GM18511 (cell line): Measurements from ENCODE around the gene NPAS2.

Source experiments
- ATAC-seq: cut with Tn5 transposase; IDR thresholded peaks from one replicate; pipeline ENCODE4 v1.9.1; 2021; ENCODE audit warnings: mild to moderate bottlenecking, moderate library complexity; ENCODE audit not compliant: unreplicated experiment

NPAS2 gene

DNA sequence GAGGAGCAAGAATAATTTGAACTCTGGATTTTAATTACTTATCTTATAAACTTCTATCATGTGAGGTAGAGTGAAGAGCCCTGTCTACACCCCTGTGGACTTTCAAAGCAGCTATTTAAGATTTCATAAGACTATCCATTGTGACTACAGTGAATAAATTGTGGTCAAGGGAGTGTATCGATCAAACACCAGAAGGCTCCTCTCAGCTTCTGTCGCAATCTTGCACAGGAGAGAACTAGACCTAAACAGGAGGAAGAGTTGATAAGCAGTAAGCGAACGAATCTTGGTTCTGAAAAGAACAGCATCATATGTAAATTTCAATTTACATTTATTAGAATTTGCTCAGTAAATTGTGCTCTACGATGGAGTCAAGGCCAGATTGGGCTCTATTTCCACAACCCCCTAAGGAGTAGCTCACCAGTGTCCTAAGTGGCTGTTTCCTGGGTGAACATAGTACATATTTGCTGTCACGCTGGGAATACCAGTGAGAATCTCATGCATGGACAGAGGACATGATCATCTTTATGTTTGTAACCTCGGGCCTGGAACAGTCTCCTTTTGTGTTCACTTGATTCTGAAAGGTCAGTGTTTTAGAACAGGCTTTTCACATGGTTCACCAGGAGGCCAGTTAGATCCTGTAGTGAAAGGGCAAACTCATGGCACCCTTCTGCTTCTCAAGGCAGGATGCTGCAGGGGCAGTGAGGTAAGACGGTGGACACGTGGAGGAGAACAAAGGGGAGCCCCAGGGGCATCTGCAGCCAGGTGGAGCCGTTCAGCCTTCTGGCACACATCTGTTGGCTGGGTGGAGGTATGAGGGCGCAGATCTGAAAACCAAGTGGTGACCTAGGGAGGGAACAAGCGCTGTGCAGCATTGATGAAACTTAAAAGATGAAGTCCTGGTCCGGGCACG is 33.3 kb downstream of the NPAS2 start:
- ATAC-seq: no peak

GRCh38 chr2:100853909-100854810 is 34.2 kb downstream of the NPAS2 start:
- no peak for ATAC-seq

DNA sequence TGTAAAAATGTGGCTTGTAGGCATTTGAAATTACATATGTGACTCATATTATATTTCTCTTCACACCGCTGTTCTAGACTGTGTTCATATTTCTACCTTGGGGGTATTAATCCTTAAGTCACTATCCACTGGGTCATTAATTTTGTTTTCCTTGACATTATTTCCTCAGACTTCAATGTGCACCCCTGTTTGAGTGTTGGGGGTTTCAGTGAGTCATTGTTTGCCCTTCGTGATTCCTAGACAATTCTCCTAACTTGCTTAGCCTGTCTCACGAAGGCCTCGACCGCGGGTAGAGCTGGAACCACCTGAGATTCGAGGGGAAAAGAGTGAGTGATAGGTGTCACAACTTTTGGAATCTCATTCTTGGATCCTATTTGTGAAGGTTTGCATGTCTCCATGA is 35.1 kb downstream of the NPAS2 start:
- ATAC-seq: no peak

- no peak for ATAC-seq
Measured at GRCh38 chr2:100855606-100856005, 35.7 kb downstream of the NPAS2 start.

GRCh38 chr2:100856732-100857131 is 36.8 kb downstream of the NPAS2 start:
- ATAC-seq: no peak

- no peak for ATAC-seq
Measured at GRCh38 chr2:100857341-100857740, 37.4 kb downstream of the NPAS2 start.

GRCh38 chr2:100857915-100858314 is 38.0 kb downstream of the NPAS2 start:
- no peak for ATAC-seq

GRCh38 chr2:100859902-100860301 is 40.0 kb downstream of the NPAS2 start:
- ATAC-seq: no peak

DNA sequence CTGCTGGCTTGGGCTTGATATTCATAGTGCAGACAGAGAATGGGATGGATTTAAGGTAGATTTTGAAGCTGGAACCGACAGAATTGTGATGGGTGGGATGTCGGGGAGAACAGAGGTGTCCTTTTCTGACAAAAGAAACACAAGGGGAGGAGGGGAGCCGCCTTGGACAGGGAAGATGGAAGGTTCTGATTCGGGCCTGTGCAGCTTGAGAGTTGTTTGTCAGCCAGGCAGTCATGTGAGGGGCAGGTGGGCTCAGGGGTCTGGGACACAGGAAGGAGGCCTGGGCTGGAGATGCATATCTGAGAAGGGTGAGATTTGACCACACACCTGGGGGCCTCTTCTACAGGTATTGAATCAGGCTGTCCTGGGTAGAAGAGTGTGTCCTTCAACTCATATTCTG is 41.4 kb downstream of the NPAS2 start:
- ATAC-seq: no peak

GRCh38 chr2:100862081-100862480 is 42.1 kb downstream of the NPAS2 start:
- no peak for ATAC-seq

- ATAC-seq: no peak
Measured at GRCh38 chr2:100865816-100866460, 46.0 kb downstream of the NPAS2 start.

DNA sequence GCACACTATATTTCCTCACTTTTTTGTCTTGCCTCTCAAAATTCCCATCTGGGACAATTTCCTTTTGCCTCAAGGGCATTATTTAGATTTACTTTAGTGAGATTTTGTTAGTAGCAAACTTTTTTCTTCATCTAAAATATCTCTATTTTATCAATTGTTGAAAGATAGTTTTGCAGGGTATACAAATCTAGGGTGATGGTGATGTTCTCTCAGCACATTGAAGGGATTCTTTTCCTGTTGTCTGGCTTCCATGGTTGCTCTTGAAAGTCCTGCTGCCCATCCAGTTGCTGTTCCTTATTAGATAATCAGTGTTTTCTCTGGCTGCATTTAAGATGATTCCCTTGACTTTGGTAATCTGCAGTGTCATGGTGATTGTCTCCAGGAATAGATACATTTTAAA is 48.1 kb downstream of the NPAS2 start:
- no peak for ATAC-seq

- no peak for ATAC-seq
Measured at GRCh38 chr2:100869120-100869519, 49.2 kb downstream of the NPAS2 start.

DNA sequence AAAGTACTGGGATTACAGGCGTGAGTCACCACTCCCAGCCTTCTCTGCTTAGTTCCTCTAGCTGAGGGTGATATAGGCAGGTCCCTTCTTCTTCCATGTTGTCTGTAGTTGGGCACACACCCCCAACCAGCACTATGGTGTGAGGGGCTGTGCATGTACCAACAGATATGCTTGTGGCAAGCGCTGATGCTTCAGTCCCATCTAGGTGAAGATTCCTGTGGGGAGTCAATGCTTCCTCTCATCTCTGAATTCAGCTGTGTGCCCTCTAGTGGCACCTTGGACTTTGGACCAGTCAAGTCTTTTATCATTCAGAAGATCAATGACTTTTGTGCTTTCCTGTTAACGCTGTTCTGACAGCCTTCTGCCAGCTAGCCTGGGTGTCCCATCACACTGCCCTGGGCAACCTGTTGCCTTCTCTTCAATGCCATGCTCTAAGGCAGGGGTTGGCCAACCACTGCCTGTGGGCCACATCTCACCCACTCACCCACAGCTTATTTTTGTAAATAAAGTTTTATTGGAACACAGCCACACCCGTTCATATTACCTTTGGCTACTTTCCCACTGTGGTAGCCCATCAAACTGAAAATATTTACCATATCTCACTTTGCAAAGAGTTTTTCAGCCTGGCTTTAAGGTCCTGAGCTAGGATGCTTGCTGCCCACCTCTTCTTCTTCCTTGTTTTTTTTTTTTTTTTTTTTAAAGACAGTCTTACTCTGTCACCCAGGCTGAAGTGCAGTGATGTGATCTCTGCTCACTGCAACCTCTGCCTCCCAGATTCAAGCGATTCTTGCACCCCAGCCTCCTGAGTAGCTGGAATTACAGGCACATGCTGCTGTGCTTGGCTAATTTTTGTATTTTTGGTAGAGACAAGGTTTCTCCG is 51.0 kb downstream of the NPAS2 start:
- no peak for ATAC-seq

- no peak for ATAC-seq
Measured at GRCh38 chr2:100875516-100876230, 55.7 kb downstream of the NPAS2 start.

- no peak for ATAC-seq
Measured at GRCh38 chr2:100876231-100876860, 56.4 kb downstream of the NPAS2 start.

- ATAC-seq: no peak
Measured at GRCh38 chr2:100877555-100877954, 57.6 kb downstream of the NPAS2 start.

- no peak for ATAC-seq
Measured at GRCh38 chr2:100878000-100878791, 58.3 kb downstream of the NPAS2 start.
